ENCODE data around the gene RNASE7.

Gene RNASE7

GRCh38 chr14:21066882-21067502, 24.8 kb downstream of the RNASE7 start:
- in situ Hi-C loops (cut with MboI; ENCODE audit: low sequenced_read_pairs), result no loop called here

DNA sequence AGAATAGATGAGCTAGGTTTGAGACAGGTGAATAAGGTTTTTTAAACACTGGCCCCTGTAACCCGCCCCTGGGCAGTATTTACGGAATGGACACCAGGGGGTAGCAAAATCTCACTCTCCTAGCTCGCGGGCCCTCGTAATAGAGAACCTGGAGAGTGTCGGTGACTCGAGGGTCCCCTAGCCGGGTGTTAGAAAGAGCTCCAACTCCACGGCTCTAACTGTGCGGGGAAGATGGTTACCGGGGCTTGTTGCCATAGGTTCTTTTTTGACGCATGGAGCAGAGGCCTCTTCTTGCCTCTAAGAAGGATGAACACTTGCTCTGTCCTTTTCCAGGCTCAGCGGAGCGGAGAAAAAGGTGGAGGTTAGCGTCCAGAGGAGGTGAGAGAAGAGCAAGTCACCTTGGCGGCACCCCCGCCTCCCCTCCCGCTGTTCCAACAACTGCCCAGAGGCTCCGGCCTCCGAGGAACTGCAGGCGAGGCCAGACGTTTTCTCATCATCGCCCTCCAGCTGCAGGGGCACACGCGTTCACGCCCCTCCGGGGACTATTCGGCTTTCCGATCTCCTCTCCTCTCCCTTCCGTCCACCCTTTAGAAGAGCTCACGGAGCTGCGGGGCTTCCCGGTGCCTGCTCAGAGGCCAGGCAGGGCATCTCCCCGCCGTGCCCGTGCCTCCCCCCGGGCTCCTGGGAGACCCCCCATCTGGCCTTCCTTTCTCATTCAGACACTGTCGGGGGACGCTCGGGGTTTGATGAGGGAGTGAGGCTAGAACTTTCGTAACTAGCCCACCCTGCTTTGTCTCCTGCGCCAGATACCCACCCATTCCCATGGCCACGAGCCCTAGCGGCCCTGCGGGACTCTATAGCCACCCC, 26.6 kb downstream of the RNASE7 start:
- in situ Hi-C loops (cut with MboI; ENCODE audit: low sequenced_read_pairs), result no loop called here

DNA sequence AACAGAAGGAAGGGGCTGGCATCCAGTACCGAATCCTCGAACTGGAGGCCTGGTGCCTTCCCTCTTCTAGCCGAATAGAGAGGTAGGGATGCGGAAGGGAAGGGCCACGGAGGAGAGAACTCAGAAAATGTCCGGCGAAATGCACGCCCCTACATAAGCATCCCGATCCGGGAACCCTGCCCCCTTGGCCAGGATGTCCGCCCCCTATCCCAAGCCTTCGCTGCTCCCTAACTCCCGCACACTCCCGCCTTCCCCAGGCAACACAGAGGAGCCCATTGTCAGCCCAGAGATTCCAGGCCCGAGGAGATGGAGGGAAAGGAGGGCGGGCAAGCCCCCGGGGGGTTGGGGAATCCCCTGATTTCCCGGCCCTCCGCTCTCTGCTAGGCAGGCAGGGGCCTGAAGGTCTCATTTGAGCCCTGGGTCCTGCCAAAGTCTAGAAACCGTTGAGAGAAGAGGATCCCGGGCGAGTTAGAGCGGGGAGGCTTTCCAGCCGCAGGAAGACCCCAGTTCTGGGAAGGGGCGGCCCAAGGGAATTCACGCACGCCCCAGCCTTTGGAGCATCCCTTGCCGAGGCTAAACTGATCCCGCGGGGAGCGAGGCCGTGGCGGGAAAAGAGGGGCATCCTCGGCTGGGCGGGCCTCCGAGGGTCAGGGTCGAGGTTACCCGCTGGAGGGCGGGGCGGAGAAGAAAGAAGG, 27.4 kb downstream of the RNASE7 start:
- in situ Hi-C loops (cut with MboI; ENCODE audit: low sequenced_read_pairs), result no loop called here

GRCh38 chr14:21070083-21070609, 28.0 kb downstream of the RNASE7 start, which contains the start of gene ARHGEF40:
ARHGEF40 (plus strand) TSS chr14:21070304; CDS start chr14:21070397, 93 bp downstream.
- in situ Hi-C loops (cut with MboI; ENCODE audit: low sequenced_read_pairs), result no loop called here

DNA sequence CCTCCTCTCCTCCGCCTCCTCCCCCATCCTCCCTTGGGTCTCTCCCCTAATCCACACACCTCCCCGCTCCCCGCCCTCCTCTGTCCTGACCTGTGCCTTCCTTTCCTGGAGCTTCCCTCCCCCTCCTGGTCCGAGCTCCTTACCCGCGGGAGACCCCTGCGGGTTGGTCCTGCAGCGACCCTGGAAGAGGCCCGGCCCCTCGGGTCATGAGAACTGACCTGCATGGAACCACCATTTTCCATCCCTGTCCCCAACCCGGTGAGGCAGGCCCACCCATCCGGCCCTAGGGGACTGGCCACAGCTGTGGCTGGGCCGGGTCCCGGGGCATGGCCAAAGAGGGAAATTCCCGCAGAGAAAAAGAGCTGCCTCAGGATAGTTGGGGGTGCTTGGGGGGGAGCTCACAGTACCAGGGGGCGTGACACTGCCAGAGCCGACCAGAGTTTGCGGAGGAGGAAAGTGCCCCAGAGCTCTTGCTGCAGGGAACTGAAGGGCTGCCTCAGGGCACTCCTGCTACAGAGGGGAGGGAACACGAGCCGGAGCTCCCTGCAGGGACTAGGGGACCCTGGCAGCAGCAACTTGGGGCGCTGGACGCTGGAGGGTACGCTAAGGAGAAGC, 28.6 kb downstream of the RNASE7 start:
- in situ Hi-C loops (cut with MboI; ENCODE audit: low sequenced_read_pairs), result no loop called here

DNA sequence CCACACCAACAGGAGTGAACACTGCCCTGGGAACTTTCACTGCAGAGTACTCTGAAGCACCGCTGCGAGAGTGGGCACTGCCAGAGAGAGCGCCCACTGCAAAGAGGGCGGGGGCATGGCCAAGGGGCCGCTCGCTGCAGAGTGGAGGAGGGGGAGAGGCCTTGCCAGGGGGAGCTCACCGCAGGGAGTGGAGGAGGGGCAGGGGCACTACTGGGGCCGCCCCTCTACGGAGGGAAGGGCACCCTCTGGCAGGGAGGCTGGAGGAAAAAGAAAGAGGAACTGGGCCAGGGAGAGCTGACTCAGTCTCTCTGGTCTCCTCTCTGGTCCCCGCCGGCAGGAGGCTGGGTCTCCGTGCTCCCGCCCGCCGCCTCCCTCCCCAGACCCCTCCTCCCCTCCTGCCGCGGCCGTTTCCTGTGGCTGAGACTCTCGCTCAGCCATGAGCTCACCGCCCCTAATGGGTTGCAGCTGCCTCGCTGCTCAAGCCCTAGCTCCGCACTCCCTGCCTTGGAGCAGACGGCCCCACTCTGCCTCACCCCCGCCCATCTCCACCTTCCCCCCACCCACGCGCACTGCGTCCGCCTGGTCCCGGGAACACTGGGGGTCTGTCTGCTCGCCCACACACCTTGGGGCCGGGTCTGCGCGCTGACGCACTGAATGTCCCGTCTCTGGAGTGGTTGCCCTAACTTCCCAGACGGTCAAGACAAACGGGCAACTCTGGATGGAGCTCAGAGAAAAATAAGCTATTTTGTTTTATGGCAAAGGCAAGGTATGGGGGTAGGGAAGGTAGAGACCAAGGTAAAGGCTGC, 29.3 kb downstream of the RNASE7 start:
- in situ Hi-C loops (cut with MboI; ENCODE audit: low sequenced_read_pairs), result no loop called here

GRCh38 chr14:21072031-21072473, 29.9 kb downstream of the RNASE7 start:
- in situ Hi-C loops (cut with MboI; ENCODE audit: low sequenced_read_pairs), result no loop called here

- in situ Hi-C loops (cut with MboI; ENCODE audit: low sequenced_read_pairs), result no loop called here
Measured at GRCh38 chr14:21072781-21073339, 30.7 kb downstream of the RNASE7 start.

GRCh38 chr14:21073921-21074320, 31.8 kb downstream of the RNASE7 start:
- in situ Hi-C loops (cut with MboI; ENCODE audit: low sequenced_read_pairs), result no loop called here

DNA sequence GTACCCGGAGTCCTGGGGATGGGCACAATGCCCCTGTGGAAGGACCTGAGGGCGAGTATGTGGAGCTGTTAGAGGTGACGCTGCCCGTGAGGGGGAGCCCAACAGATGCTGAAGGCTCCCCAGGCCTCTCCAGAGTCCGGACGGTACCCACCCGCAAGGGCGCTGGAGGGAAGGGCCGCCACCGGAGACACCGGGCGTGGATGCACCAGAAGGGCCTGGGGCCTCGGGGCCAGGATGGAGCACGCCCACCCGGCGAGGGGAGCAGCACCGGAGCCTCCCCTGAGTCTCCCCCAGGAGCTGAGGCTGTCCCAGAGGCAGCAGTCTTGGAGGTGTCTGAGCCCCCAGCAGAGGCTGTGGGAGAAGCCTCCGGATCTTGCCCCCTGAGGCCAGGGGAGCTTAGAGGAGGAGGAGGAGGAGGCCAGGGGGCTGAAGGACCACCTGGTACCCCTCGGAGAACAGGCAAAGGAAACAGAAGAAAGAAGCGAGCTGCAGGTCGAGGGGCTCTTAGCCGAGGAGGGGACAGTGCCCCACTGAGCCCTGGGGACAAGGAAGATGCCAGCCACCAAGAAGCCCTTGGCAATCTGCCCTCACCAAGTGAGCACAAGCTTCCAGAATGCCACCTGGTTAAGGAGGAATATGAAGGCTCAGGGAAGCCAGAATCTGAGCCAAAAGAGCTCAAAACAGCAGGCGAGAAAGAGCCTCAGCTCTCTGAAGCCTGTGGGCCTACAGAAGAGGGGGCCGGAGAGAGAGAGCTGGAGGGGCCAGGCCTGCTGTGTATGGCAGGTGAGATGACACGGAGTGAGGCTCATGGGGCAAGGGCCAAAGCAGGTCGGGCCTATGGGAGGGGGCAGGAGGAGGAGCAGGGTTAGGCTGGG, 32.5 kb downstream of the RNASE7 start:
- in situ Hi-C loops (cut with MboI; ENCODE audit: low sequenced_read_pairs), result no loop called here

GRCh38 chr14:21075719-21076437, 33.7 kb downstream of the RNASE7 start:
- in situ Hi-C loops (cut with MboI; ENCODE audit: low sequenced_read_pairs), result no loop called here

DNA sequence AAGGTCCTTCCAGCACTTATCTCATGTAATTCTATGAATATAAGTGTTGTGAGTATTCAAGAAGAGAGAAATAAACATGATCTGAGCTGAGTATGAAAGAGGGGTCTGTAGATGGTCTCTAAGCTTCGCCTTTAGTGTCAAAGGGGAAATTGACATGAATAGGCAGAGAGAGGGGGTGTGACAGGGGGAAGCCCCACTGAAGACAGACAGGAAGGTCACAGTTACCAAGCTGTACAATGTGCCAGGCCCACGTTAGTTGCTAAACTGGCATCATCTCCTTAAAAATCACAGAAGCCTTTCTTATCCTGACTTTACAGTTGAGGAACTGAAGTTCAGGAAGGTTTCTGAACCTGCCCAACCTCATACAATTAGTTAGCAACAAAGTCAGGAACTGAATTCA, 35.5 kb downstream of the RNASE7 start:
- in situ Hi-C loops (cut with MboI; ENCODE audit: low sequenced_read_pairs), result no loop called here

DNA sequence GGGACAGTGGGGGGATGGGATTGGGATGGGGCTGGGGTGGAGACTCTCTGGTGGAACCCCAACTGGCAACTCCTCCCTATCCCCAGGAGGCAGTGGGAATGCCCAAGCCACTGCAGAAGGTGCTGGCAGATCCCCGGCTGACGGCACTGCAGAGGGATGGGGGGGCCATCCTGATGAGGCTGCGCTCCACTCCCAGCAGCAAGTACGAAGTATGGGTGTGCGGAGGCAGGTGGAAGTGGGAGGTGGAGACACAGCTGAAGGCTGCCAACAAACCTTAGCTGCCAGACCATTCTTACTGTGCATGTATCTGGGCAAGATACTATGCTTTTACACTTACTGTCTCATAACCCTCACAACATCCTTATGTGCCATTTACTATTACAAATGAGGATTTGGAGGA, 36.1 kb downstream of the RNASE7 start:
- in situ Hi-C loops (cut with MboI; ENCODE audit: low sequenced_read_pairs), result no loop called here

- in situ Hi-C loops (cut with MboI; ENCODE audit: low sequenced_read_pairs), result no loop called here
Measured at GRCh38 chr14:21078726-21079125, 36.6 kb downstream of the RNASE7 start.

GRCh38 chr14:21081521-21082142, 39.5 kb downstream of the RNASE7 start:
- in situ Hi-C loops (cut with MboI; ENCODE audit: low sequenced_read_pairs), result no loop called here

- in situ Hi-C loops (cut with MboI; ENCODE audit: low sequenced_read_pairs), result no loop called here
Measured at GRCh38 chr14:21083565-21084325, 41.6 kb downstream of the RNASE7 start.

GRCh38 chr14:21084396-21084795, 42.2 kb downstream of the RNASE7 start:
- in situ Hi-C loops (cut with MboI; ENCODE audit: low sequenced_read_pairs), result no loop called here

Measured in HL-60/S4 treated with phorbol 12-myristate 13-acetate at 8.2 ng/mL for 4 days and 3 days (cell line).